H1 (cell line): Measurements from ENCODE around the gene CPA1. TPM values are rescaled to one million over a fixed set of nuclear protein-coding genes. Genes with fewer than 3 reads are reported as not detected.

Source experiments
- CTCF ChIA-PET: fragments of 300-600 bp; sonication (Branson Sonifier 250); formaldehyde crosslinking; loops from one replicate; lab custom pipeline; 2021; ENCODE audit not compliant: partially characterized antibody; lab: Charles Lee
- POLR2A ChIA-PET: fragments of 300-600 bp; sonication (Branson Sonifier 250); formaldehyde crosslinking; loops from one replicate; lab custom pipeline; 2021; ENCODE audit warnings: inconsistent platforms; ENCODE audit not compliant: partially characterized antibody; lab: Charles Lee
- DNase-seq, 2 experiments: peaks; one replicate each; pipeline versions ENCODE4 v3.0.0 to v3.0.0-alpha.2; 2010 to 2022; ENCODE audit warnings: low spot score in 2 of 2, low read depth in 1 of 2, mixed read lengths in 1 of 2
- FAIRE-seq: peaks from 2 replicates; lab custom pipeline; 2011; peaks lifted over from hg19 to GRCh38; lab: Jason Lieb, UNC
- H2AFZ ChIP-seq: 2 replicates; pipeline ENCODE4 v1.8.1; 2012; ENCODE audit warnings: low read length, inconsistent platforms
- H2AK5ac ChIP-seq: 2 replicates; pipeline ENCODE4 v1.6.1; 2013; ENCODE audit warnings: low read depth, low read length
- H2BK120ac ChIP-seq: replicated peaks from 2 replicates; pipeline ENCODE3; 2013; ENCODE audit warnings: low read depth, low read length, inconsistent platforms
- H2BK12ac ChIP-seq: 2 replicates; pipeline ENCODE4 v1.6.1; 2013; ENCODE audit warnings: low read depth, low read length
- H2BK15ac ChIP-seq: 2 replicates; pipeline ENCODE4 v1.6.1; 2013; ENCODE audit warnings: low read length
- H2BK20ac ChIP-seq: 2 replicates; pipeline ENCODE4 v1.6.1; 2013; ENCODE audit warnings: low read length
- H2BK5ac ChIP-seq: 2 replicates; pipeline ENCODE4 v1.6.1; 2013; ENCODE audit warnings: low read depth, low read length
- H3K14ac ChIP-seq: 2 replicates; pipeline ENCODE4 v1.6.1; 2013; ENCODE audit warnings: inconsistent platforms; ENCODE audit not compliant: insufficient read length
- H3K18ac ChIP-seq: 2 replicates; pipeline ENCODE4 v1.6.1; 2013; ENCODE audit warnings: low read length; ENCODE audit errors: extremely low read depth
- H3K23ac ChIP-seq: 2 replicates; pipeline ENCODE4 v1.6.1; 2013; ENCODE audit warnings: inconsistent platforms; ENCODE audit not compliant: insufficient read length
- H3K23me2 ChIP-seq: 2 replicates; pipeline ENCODE4 v1.6.1; 2013; ENCODE audit warnings: low read depth, low read length
- H3K27ac ChIP-seq: 2 replicates; pipeline ENCODE4 v1.6.1; 2011; ENCODE audit warnings: low read depth, low read length, inconsistent platforms
- H3K27me3 ChIP-seq, 4 experiments: replicated peaks in 1 of 4; 1 replicate in 1 of 4; 2 replicates in 3 of 4; pipeline versions ENCODE4 v1.6.1 to v1.8.1; 2011 to 2013; ENCODE audit warnings: low read length in 3 of 4, mild to moderate bottlenecking in 3 of 4, inconsistent platforms in 2 of 4, mixed read lengths in 2 of 4, moderate library complexity in 1 of 4; ENCODE audit not compliant: control insufficient read depth in 3 of 4, insufficient read depth in 3 of 4; ENCODE audit errors: extremely low read depth in 1 of 4
- H3K36me3 ChIP-seq, 4 experiments: 2 replicates each; pipeline versions ENCODE4 v1.6.1 to v1.8.1; 2011 to 2013; ENCODE audit warnings: mild to moderate bottlenecking in 4 of 4, low read length in 3 of 4, moderate library complexity in 2 of 4, control low read depth in 1 of 4, inconsistent platforms in 1 of 4; ENCODE audit not compliant: insufficient read depth in 4 of 4, control insufficient read depth in 2 of 4
- H3K4ac ChIP-seq: replicated peaks from 2 replicates; pipeline ENCODE3; 2013; ENCODE audit warnings: low read length, low read depth, mixed read lengths, inconsistent platforms; ENCODE audit not compliant: insufficient read length
- H3K4me1 ChIP-seq, 4 experiments: replicated peaks in 1 of 4; 1 replicate in 1 of 4; 2 replicates in 3 of 4; pipeline versions ENCODE4 v1.6.1 to v1.8.1; 2011 to 2013; ENCODE audit warnings: low read length in 3 of 4, inconsistent platforms in 2 of 4, mixed read lengths in 1 of 4; ENCODE audit not compliant: insufficient read depth in 4 of 4, control insufficient read depth in 3 of 4
- H3K4me2 ChIP-seq, 2 experiments: 2 replicates each; pipeline versions ENCODE4 v1.6.1 to v1.8.1; 2011 to 2013; ENCODE audit warnings: low read depth in 2 of 2, low read length in 2 of 2, control low read depth in 1 of 2, inconsistent platforms in 1 of 2, mild to moderate bottlenecking in 1 of 2; ENCODE audit not compliant: insufficient read depth in 1 of 2
- H3K4me3 ChIP-seq, 4 experiments: fragments of 200-600, 300-600 bp in 1 of 4; sonication (generic), shearing (Covaris generic), sonication (Bioruptor Twin) in 1 of 4; 2 replicates each; pipeline versions ENCODE4 v1.5.1 to v1.8.1; 2011 to 2016; ENCODE audit warnings: low read length in 4 of 4, low read depth in 3 of 4, control low read depth in 2 of 4, inconsistent platforms in 2 of 4, mild to moderate bottlenecking in 2 of 4, mixed read lengths in 1 of 4, moderate library complexity in 1 of 4; ENCODE audit not compliant: insufficient read depth in 2 of 4; ENCODE audit errors: extremely low read depth in 1 of 4
- H3K56ac ChIP-seq: replicated peaks from 2 replicates; pipeline ENCODE3; 2013; ENCODE audit warnings: low read depth, mild to moderate bottlenecking, mixed read lengths, low read length, inconsistent platforms; ENCODE audit not compliant: insufficient read length
- H3K79me1 ChIP-seq: 2 replicates; pipeline ENCODE4 v1.6.1; 2013; ENCODE audit warnings: low read depth, low read length, control low read depth
- H3K79me2 ChIP-seq, 2 experiments: 2 replicates each; pipeline versions ENCODE4 v1.6.1 to v1.8.1; 2012 to 2013; ENCODE audit warnings: low read length in 2 of 2, mild to moderate bottlenecking in 2 of 2, inconsistent platforms in 1 of 2; ENCODE audit not compliant: insufficient read depth in 2 of 2, control insufficient read depth in 1 of 2
- H3K9ac ChIP-seq, 4 experiments: replicated peaks in 1 of 4; 1 replicate in 1 of 4; 2 replicates in 3 of 4; pipeline versions ENCODE4 v1.6.1 to v1.8.1; 2011 to 2013; ENCODE audit warnings: low read depth in 3 of 4, low read length in 3 of 4, control low read depth in 2 of 4, mild to moderate bottlenecking in 2 of 4, moderate library complexity in 2 of 4, inconsistent platforms in 1 of 4; ENCODE audit errors: extremely low read depth in 1 of 4
- H3K9me3 ChIP-seq, 2 experiments: 2 replicates each; pipeline versions ENCODE4 v1.6.1 to v1.8.1; 2012 to 2013; ENCODE audit warnings: mild to moderate bottlenecking in 2 of 2, moderate library complexity in 2 of 2, control low read depth in 1 of 2, inconsistent platforms in 1 of 2, low read depth in 1 of 2, low read length in 1 of 2, mixed read lengths in 1 of 2; ENCODE audit not compliant: insufficient read depth in 2 of 2
- H4K20me1 ChIP-seq, 2 experiments: replicated peaks in 1 of 2; 2 replicates each; pipeline versions ENCODE3 to v1.8.1; 2011 to 2013; ENCODE audit warnings: inconsistent platforms in 2 of 2, low read length in 2 of 2, mild to moderate bottlenecking in 1 of 2; ENCODE audit not compliant: insufficient read depth in 2 of 2, control insufficient read depth in 1 of 2
- H4K5ac ChIP-seq: 2 replicates; pipeline ENCODE4 v1.6.1; 2013; ENCODE audit warnings: low read length, low read depth, mixed read lengths, inconsistent platforms; ENCODE audit not compliant: insufficient read length
- H4K8ac ChIP-seq: 2 replicates; pipeline ENCODE4 v1.8.0; 2013; ENCODE audit warnings: mild to moderate bottlenecking, moderate library complexity, low read length, inconsistent platforms; ENCODE audit not compliant: insufficient read depth; ENCODE audit errors: extremely low read depth
- H4K91ac ChIP-seq: replicated peaks from 2 replicates; pipeline ENCODE3; 2013; ENCODE audit warnings: low read length, mixed read lengths, inconsistent platforms; ENCODE audit not compliant: insufficient read length
- EGR1 ChIP-seq: IDR thresholded peaks from 2 replicates; pipeline ENCODE4 v1.6.1; 2011; ENCODE audit warnings: low read depth, low read length, borderline replicate concordance
- HDAC6 ChIP-seq: IDR thresholded peaks from one replicate; pipeline ENCODE4 v1.7.1; 2012; ENCODE audit warnings: low read depth, mild to moderate bottlenecking, inconsistent platforms, low read length, moderate library complexity
- JUND ChIP-seq: IDR thresholded peaks from 2 replicates; pipeline ENCODE4 v1.6.1; 2011; ENCODE audit warnings: mild to moderate bottlenecking, improper control_type of control experiment, low read length
- KDM5A ChIP-seq: fragments of 200-600 bp; IDR thresholded peaks from 2 replicates; pipeline ENCODE4 v1.7.1; 2012; ENCODE audit warnings: mild to moderate bottlenecking, low read length, inconsistent platforms, mixed read lengths
- POLR2A ChIP-seq, 2 experiments: IDR thresholded peaks; 1 replicate in 1 of 2; 2 replicates in 1 of 2; pipeline ENCODE4 v1.6.1; 2011; ENCODE audit warnings: low read depth in 2 of 2, low read length in 2 of 2, mild to moderate bottlenecking in 2 of 2; ENCODE audit errors: control extremely low read depth in 1 of 2
- POLR2AphosphoS5 ChIP-seq: IDR thresholded peaks from 2 replicates; pipeline ENCODE4 v1.6.1; 2011; ENCODE audit warnings: low read depth, low read length
- RNF2 ChIP-seq: fragments of 200-900, 300-1000 bp; sonication (generic); IDR thresholded peaks from 2 replicates; pipeline ENCODE4 v1.7.1; 2016; ENCODE audit warnings: borderline replicate concordance, low read depth, mild to moderate bottlenecking, antibody characterized with exemption, low read length; ENCODE audit not compliant: poor library complexity, severe bottlenecking; ENCODE audit errors: missing control alignments
- SIX5 ChIP-seq: IDR thresholded peaks from 2 replicates; pipeline ENCODE4 v1.6.1; 2011; ENCODE audit warnings: mild to moderate bottlenecking, low read depth, low read length
- TAF1 ChIP-seq: IDR thresholded peaks from 2 replicates; pipeline ENCODE4 v1.6.1; 2011; ENCODE audit warnings: mild to moderate bottlenecking, low read depth, low read length
- TBP ChIP-seq: IDR thresholded peaks from 2 replicates; pipeline ENCODE4 v1.6.1; 2011; ENCODE audit warnings: low read depth, low read length, improper control_type of control experiment
- WGBS, 2 experiments: shearing (Covaris generic) in 1 of 2; methylation state at CpG; one replicate each; pipeline versions ENCODE4 v1.1.6 to v1.1.7; 2013 to 2015; ENCODE audit warnings: low lambda C conversion rate in 2 of 2, mixed read lengths in 2 of 2, inconsistent platforms in 1 of 2, low coverage in 1 of 2, missing lambda C conversion rate in 1 of 2; ENCODE audit not compliant: insufficient replicate concordance in 2 of 2, insufficient coverage in 1 of 2, insufficient read length in 1 of 2; ENCODE audit errors: extremely low coverage in 1 of 2, missing lambda C conversion rate in 1 of 2; 5-methylcytosine and 5-hydroxymethylcytosine counted together
- polyA plus RNA-seq, 7 experiments: library from polyadenylated mRNA; depleted of rRNA in 3 of 7; stranded (reverse) in 5 of 7; unstranded in 2 of 7; fragments of >200 nt in 5 of 7; fragments of 200-250 nt in 2 of 7; gene quantifications; 1 replicate in 5 of 7; 2 replicates in 1 of 7; 4 replicates in 1 of 7; pipeline versions ENCODE4 v1.2.1 to v1.2.3, GENCODE V29; 2011 to 2013; ENCODE audit warnings: missing spikeins in 2 of 7, mixed read lengths in 2 of 7
- total RNA-seq: library from RNA; stranded (reverse); fragmentation: NEBNext Ultra II Directional; extraction: Animal tissue kit (Norgen Biotek cat#: 25700); gene quantifications from 2 replicates; pipeline ENCODE4 v1.2.1, GENCODE V29; 2021

The CPA1 gene
- total and polyA plus RNA-seq, 2 of the 8 experiments (the other 6 are each of a cell fraction or from before 2014, with no cell fraction given), result not detected

- Histone ChIP-seq H3K9me3 (no peaks in the 10 kb centered on the region), H2BK5ac (no peak overlapping the region), H3K4me3 (no peak overlapping the region), H3K18ac (no peak overlapping the region), H3K56ac (no peak overlapping the region), H2BK15ac (no peak overlapping the region), H3K23ac (no peak overlapping the region), H2BK20ac (no peak overlapping the region), H2BK12ac (no peak overlapping the region), H3K27ac (no peak overlapping the region), H4K5ac (no peak overlapping the region), H3K36me3 (no peaks in the 10 kb centered on the region), H3K4me2 (no peak overlapping the region), H2AFZ (peak overlapping the region; percentile 22; the same call in 1 of the 2 replicates), H3K4ac (no peak overlapping the region), H3K23me2 (no peaks in the 10 kb centered on the region), H3K9ac (no peak overlapping the region), H3K4me1 (peaks cover 0 to 6% (median 0%) of the 10 kb centered on the region in 4 experiments; a peak in 2 of 7 replicates), H3K14ac (no peak overlapping the region), H3K79me2 (no peaks in the 10 kb centered on the region), H4K91ac (no peak overlapping the region), H3K27me3 (no peaks in the 10 kb centered on the region; a peak in 1 of 7 replicates), H2BK120ac (no peak overlapping the region), H2AK5ac (no peak overlapping the region), H4K20me1 (no peaks in the 10 kb centered on the region), H3K79me1 (no peaks in the 10 kb centered on the region), H4K8ac (peak overlapping the region; percentile 80; the same call in 1 of the 2 replicates)
- DNase-seq (no peak), FAIRE-seq (no peak)
- WGBS, 2 experiments, result 87% methylated on average over 13 of the region's 13 CpGs; no CpG with 5 or more reads in 1 of the 2 experiments
- TF ChIP-seq SIX5, result no peak
- no peak for TF ChIP-seq KDM5A
- TF ChIP-seq JUND, result no peak
- no peak for TF ChIP-seq POLR2AphosphoS5
- TF ChIP-seq TAF1, result no peak
- TF ChIP-seq HDAC6, result no peak
- no peak for TF ChIP-seq RNF2
- no peak for TF ChIP-seq TBP
- TF ChIP-seq EGR1, result no peak
- TF ChIP-seq POLR2A (IDR thresholded peaks at IDR 0.05; ENCODE audit: control extremely low read depth in 1 of 2, low read depth in 2 of 2, low read length in 2 of 2), result no peak
- CTCF ChIA-PET, result interaction anchor here (0.7 to 11.6 kb wide), 2 partner anchors 12 to 94 kb away, joined by 4 to 59 read pairs; partner anchors contain the start of gene CPA1
- POLR2A ChIA-PET, result interaction anchor here (0.8 kb wide), 1 partner anchor 9 kb away, joined by 3 read pairs; no protein-coding TSS in a partner anchor
Observed at GRCh38 chr7:130367088-130367755, 13.1 kb upstream of the CPA1 start.
